Panc1 (cell line): ENCODE data around the gene NOP56. TPM values are rescaled to one million over a fixed set of nuclear protein-coding genes. Genes with fewer than 3 reads are reported as not detected.
"Not testable (repeated sequence)": the region's sequence is repeated elsewhere in the genome, so short reads cannot be mapped to it uniquely, and the experiment has no call there.

Source experiments
- ATAC-seq: fragments of 200-7000 bp; cut with Tn5 transposase; 2 replicates; pipeline ENCODE4 v1.9.1; 2020; ENCODE audit warnings: mild to moderate bottlenecking, moderate library complexity
- BruUV-seq: library from RNA; stranded (reverse); fragments of 400-500 nt; replicated peaks from 2 replicates; lab custom pipeline; 2021; lab: Mats Ljungman, UMichigan
- CTCF ChIA-PET: fragments of 300-600 bp; sonication (Branson Sonifier 250); formaldehyde crosslinking; loops from one replicate; lab custom pipeline; 2022; ENCODE audit warnings: antibody characterized with exemption; lab: Charles Lee
- POLR2A ChIA-PET: fragments of 300-600 bp; sonication (Branson Sonifier 250); formaldehyde crosslinking; loops from one replicate; lab custom pipeline; 2022; ENCODE audit warnings: antibody characterized with exemption; lab: Charles Lee
- DNase-seq: peaks from one replicate; pipeline ENCODE4 v3.0.0-alpha.2; 2010; ENCODE audit warnings: low read depth, low spot score
- H3K27ac ChIP-seq: 2 replicates; pipeline ENCODE4 v1.5.1; 2011; ENCODE audit warnings: mild to moderate bottlenecking, low read length, inconsistent platforms
- H3K27me3 ChIP-seq: fragments of 200-500 bp; sonication (Bioruptor generic); 2 replicates; pipeline ENCODE4 v1.6.0; 2014; ENCODE audit warnings: low read length, inconsistent platforms; ENCODE audit not compliant: control insufficient read depth, insufficient read depth
- H3K36me3 ChIP-seq: fragments of 200-500 bp; sonication (Bioruptor generic); 2 replicates; pipeline ENCODE4 v1.5.1; 2014; ENCODE audit warnings: inconsistent platforms, mild to moderate bottlenecking, low read length, moderate library complexity; ENCODE audit not compliant: control insufficient read depth, insufficient read depth
- H3K4me1 ChIP-seq: 2 replicates; pipeline ENCODE4 v1.5.1; 2011; ENCODE audit warnings: inconsistent platforms, mild to moderate bottlenecking, low read length, moderate library complexity; ENCODE audit not compliant: control insufficient read depth, insufficient read depth
- H3K4me3 ChIP-seq, 2 experiments: 2 replicates each; pipeline ENCODE4 v1.5.1; 2011 to 2012; ENCODE audit warnings: low read depth in 2 of 2, low read length in 2 of 2, mild to moderate bottlenecking in 2 of 2, inconsistent platforms in 1 of 2, moderate library complexity in 1 of 2
- H3K9me3 ChIP-seq: fragments of 200-500 bp; sonication (Bioruptor generic); 2 replicates; pipeline ENCODE4 v1.5.1; 2014; ENCODE audit warnings: low read depth, mild to moderate bottlenecking, inconsistent platforms, low read length, moderate library complexity; ENCODE audit not compliant: control insufficient read depth, insufficient read depth
- POLR2AphosphoS5 ChIP-seq: IDR thresholded peaks from 2 replicates; pipeline ENCODE4 v1.6.1; 2012; ENCODE audit warnings: mild to moderate bottlenecking, low read depth, low read length, moderate library complexity
- SIN3A ChIP-seq: IDR thresholded peaks from 2 replicates; pipeline ENCODE4 v1.6.1; 2012; ENCODE audit warnings: low read depth, mild to moderate bottlenecking, low read length, moderate library complexity, borderline replicate concordance; ENCODE audit not compliant: insufficient read depth
- TCF7L2 ChIP-seq: IDR thresholded peaks from 2 replicates; pipeline ENCODE4 v1.6.1; 2011; ENCODE audit warnings: mild to moderate bottlenecking, low read depth, low read length, inconsistent platforms
- in situ Hi-C: cut with HindIII; loops from 2 replicates; pipeline ENCODE4 v1.10.0; 2016; ENCODE audit warnings: low sequenced_read_pairs, low pct_unique_long_range_greater_than_20kb
- intact Hi-C: fragments of 100-400 bp; cut with micrococcal nuclease; formaldehyde crosslinking; loops from one replicate; pipeline ENCODE4 v1.10.0; 2022; ENCODE audit not compliant: unreplicated experiment
- total RNA-seq: library from RNA; stranded (reverse); gene quantifications from one replicate; pipeline ENCODE4 v1.2.1, GENCODE V29; 2021; ENCODE audit not compliant: unreplicated experiment
- TF ChIP-seq, protein P1 (sequence below): fragments of 450-650 bp; IDR thresholded peaks from 2 replicates; pipeline ENCODE4 v1.5.1; 2017; ENCODE audit warnings: mild to moderate bottlenecking
- TF ChIP-seq, protein P2 (sequence below), 2 experiments: IDR thresholded peaks; 2 replicates each; pipeline ENCODE4 v1.6.1; 2011 to 2012; ENCODE audit warnings: low read depth in 2 of 2, control low read depth in 1 of 2, low read length in 1 of 2, mild to moderate bottlenecking in 1 of 2, moderate library complexity in 1 of 2; ENCODE audit not compliant: insufficient read depth in 1 of 2

Gene NOP56
- total RNA-seq, 1 experiment from 2014 or later: 354 TPM

DNA sequence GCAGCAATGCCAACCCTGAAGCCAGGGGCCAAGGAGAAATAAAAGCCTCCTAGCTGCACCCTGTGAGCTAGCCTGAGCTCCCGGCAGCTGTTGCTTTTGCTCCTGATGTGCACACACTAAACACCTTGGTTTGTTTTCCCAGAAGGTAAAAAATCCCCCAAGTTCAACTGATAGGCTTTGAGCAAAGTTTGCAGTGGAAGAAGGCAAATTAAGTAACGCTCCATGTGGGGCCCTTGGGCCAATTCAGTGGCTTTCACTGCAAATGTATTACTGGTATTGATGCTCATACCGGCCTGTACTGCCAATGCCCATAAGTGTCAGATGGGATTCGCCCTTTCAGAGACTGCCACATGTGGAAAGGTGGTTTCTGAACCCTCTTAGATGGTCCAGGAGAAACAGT is 21.0 kb downstream of the NOP56 start:
- Histone ChIP-seq H3K4me3 (no peak overlapping the region), H3K36me3 (no peaks in the 10 kb centered on the region), H3K9me3 (no peaks in the 10 kb centered on the region), H3K4me1 (no peaks in the 10 kb centered on the region), H3K27ac (no peak overlapping the region), H3K27me3 (no peaks in the 10 kb centered on the region; the same call in 1 of the 2 replicates)
- CTCF ChIA-PET: interaction anchor here (0.7 kb wide), 4 partner anchors 86 to 371 kb away, joined by 3 to 8 read pairs (median 6); no protein-coding TSS in a partner anchor
- 0 out of 2 replicates have a peak, but pooled peaks have one; percentile 30 for ATAC-seq
- intact Hi-C loops: no loop called here
- in situ Hi-C loops: no loop called here
- POLR2A ChIA-PET: no interaction called here
- TF ChIP-seq SIN3A: no peak
- TF ChIP-seq, protein P1, sequence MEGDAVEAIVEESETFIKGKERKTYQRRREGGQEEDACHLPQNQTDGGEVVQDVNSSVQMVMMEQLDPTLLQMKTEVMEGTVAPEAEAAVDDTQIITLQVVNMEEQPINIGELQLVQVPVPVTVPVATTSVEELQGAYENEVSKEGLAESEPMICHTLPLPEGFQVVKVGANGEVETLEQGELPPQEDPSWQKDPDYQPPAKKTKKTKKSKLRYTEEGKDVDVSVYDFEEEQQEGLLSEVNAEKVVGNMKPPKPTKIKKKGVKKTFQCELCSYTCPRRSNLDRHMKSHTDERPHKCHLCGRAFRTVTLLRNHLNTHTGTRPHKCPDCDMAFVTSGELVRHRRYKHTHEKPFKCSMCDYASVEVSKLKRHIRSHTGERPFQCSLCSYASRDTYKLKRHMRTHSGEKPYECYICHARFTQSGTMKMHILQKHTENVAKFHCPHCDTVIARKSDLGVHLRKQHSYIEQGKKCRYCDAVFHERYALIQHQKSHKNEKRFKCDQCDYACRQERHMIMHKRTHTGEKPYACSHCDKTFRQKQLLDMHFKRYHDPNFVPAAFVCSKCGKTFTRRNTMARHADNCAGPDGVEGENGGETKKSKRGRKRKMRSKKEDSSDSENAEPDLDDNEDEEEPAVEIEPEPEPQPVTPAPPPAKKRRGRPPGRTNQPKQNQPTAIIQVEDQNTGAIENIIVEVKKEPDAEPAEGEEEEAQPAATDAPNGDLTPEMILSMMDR: no peak
- no peak for TF ChIP-seq TCF7L2
- TF ChIP-seq POLR2AphosphoS5: no peak
- TF ChIP-seq, protein P2, sequence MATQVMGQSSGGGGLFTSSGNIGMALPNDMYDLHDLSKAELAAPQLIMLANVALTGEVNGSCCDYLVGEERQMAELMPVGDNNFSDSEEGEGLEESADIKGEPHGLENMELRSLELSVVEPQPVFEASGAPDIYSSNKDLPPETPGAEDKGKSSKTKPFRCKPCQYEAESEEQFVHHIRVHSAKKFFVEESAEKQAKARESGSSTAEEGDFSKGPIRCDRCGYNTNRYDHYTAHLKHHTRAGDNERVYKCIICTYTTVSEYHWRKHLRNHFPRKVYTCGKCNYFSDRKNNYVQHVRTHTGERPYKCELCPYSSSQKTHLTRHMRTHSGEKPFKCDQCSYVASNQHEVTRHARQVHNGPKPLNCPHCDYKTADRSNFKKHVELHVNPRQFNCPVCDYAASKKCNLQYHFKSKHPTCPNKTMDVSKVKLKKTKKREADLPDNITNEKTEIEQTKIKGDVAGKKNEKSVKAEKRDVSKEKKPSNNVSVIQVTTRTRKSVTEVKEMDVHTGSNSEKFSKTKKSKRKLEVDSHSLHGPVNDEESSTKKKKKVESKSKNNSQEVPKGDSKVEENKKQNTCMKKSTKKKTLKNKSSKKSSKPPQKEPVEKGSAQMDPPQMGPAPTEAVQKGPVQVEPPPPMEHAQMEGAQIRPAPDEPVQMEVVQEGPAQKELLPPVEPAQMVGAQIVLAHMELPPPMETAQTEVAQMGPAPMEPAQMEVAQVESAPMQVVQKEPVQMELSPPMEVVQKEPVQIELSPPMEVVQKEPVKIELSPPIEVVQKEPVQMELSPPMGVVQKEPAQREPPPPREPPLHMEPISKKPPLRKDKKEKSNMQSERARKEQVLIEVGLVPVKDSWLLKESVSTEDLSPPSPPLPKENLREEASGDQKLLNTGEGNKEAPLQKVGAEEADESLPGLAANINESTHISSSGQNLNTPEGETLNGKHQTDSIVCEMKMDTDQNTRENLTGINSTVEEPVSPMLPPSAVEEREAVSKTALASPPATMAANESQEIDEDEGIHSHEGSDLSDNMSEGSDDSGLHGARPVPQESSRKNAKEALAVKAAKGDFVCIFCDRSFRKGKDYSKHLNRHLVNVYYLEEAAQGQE (IDR thresholded peaks at IDR 0.05; ENCODE audit: insufficient read depth in 1 of 2, low read depth in 2 of 2, low read length in 1 of 2): no peak
- no peak for DNase-seq
- BruUV-seq: no TSS peak

DNA sequence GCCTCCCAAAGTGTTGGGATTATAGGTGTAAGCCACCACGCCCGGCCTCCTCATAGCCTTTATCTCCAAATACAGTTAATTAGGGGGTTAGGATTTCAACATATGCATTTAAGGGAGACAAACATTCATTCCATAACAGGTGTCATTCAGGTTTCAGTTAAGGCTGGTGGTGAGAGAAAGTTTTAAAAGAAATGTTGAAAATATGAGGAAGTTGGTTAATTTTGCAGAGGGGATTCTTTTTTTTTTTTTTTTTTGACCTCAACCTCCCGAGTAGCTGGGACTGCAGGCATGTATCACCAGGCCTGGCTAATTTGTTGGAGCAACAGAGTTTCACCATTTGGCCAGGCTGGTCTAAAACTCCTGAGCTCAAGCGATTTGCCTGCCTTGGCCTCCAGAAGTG is 27.6 kb downstream of the NOP56 start:
- CTCF ChIA-PET: no interaction called here
- no TSS peak for BruUV-seq
- Histone ChIP-seq H3K4me3 (no peak overlapping the region), H3K27me3 (0 out of 2 replicates have a peak, but pooled peaks cover 2% of the 10 kb centered on the region), H3K36me3 (no peaks in the 10 kb centered on the region), H3K9me3 (no peaks in the 10 kb centered on the region), H3K4me1 (no peaks in the 10 kb centered on the region), H3K27ac (no peak overlapping the region)
- intact Hi-C loops: no loop called here
- DNase-seq (no peak), ATAC-seq (no peak)
- in situ Hi-C loops: no loop called here
- TF ChIP-seq, protein P2 (IDR thresholded peaks at IDR 0.05; ENCODE audit: insufficient read depth in 1 of 2, low read depth in 2 of 2, low read length in 1 of 2): no peak
- TF ChIP-seq POLR2AphosphoS5 (no peak), SIN3A (no peak), TCF7L2 (no peak)
- TF ChIP-seq, protein P1: no peak
- POLR2A ChIA-PET: no interaction called here

DNA sequence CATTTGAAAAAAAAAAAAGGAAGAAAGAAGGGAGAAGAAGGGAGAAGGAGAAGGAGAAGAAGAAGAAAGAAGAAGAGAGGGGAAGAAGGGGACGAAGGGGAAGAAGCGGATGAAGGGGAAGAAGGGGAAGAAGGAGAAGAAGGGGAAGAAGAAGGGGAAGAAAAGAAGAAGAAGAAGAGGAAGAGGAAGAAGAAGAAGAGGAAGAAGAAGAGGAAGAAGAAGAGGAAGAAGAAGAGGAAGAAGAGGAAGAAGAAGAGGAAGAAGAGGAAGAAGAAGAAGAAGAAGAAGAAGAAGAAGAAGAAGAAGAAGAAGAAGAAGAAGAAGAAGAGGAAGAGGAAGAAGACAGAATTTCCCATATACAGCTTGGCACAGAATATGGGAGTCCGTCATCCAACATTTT is 29.6 kb downstream of the NOP56 start:
- H3K4me3 ChIP-seq, H3K4me1 ChIP-seq, BruUV-seq, intact Hi-C loops, CTCF ChIA-PET, DNase-seq, H3K36me3 ChIP-seq, ATAC-seq, in situ Hi-C loops, H3K9me3 ChIP-seq, POLR2A ChIA-PET, H3K27ac ChIP-seq, H3K27me3 ChIP-seq: not testable (repeated sequence)
